WTC11 (cell line): ENCODE measurements around the gene CYSTM1. TPM values are rescaled to one million over a fixed set of nuclear protein-coding genes. Genes with fewer than 3 reads are reported as not detected.

Source experiments
- ATAC-seq: fragments of 200-7000 bp; cut with Tn5 transposase; 2 replicates; pipeline ENCODE4 v1.10.0; 2021; ENCODE audit warnings: mild to moderate bottlenecking, moderate library complexity
- CTCF ChIA-PET: fragments of 300-600 bp; sonication (Branson Sonifier 250); formaldehyde crosslinking; loops from one replicate; lab custom pipeline; 2021; ENCODE audit warnings: antibody characterized with exemption; lab: Charles Lee
- POLR2A ChIA-PET: fragments of 350-600 bp; sonication (Branson Sonifier 250); formaldehyde crosslinking; loops from one replicate; lab custom pipeline; 2021; ENCODE audit warnings: antibody characterized with exemption; lab: Charles Lee
- DNase-seq: peaks from one replicate; pipeline ENCODE4 v3.0.0; 2021; ENCODE audit warnings: low spot score
- H3K27ac Mint-ChIP-seq: 2 replicates; pipeline ENCODE4 v1.8.0; 2021; ENCODE audit warnings: mixed read lengths
- H3K27me3 Mint-ChIP-seq: 2 replicates; pipeline ENCODE4 v1.8.0; 2021; ENCODE audit warnings: low read depth, mild to moderate bottlenecking, moderate library complexity, mixed read lengths
- H3K36me3 Mint-ChIP-seq: 2 replicates; pipeline ENCODE4 v1.8.0; 2021; ENCODE audit warnings: mixed read lengths
- H3K4me1 Mint-ChIP-seq: 2 replicates; pipeline ENCODE4 v1.8.0; 2022; ENCODE audit warnings: mixed read lengths
- H3K4me3 Mint-ChIP-seq: 2 replicates; pipeline ENCODE4 v1.8.0; 2021; ENCODE audit warnings: mild to moderate bottlenecking, moderate library complexity, mixed read lengths
- H3K9me3 Mint-ChIP-seq: 2 replicates; pipeline ENCODE4 v1.8.0; 2021; ENCODE audit warnings: mixed read lengths
- ATF6 ChIP-seq: sonication (generic); formaldehyde crosslinking; IDR thresholded peaks from 2 replicates; pipeline ENCODE4 v1.8.1; 2023; ENCODE audit warnings: mild to moderate bottlenecking, missing genetic modification reagents
- E2F5 ChIP-seq: sonication (generic); formaldehyde crosslinking; IDR thresholded peaks from 2 replicates; pipeline ENCODE4 v1.8.1; 2022; ENCODE audit warnings: mild to moderate bottlenecking, moderate library complexity, missing genetic modification reagents
- ESRRA ChIP-seq: sonication (generic); formaldehyde crosslinking; IDR thresholded peaks from 2 replicates; pipeline ENCODE4 v1.8.1; 2022; ENCODE audit warnings: mild to moderate bottlenecking, missing genetic modification reagents, borderline replicate concordance
- GABPB1 ChIP-seq: sonication (generic); formaldehyde crosslinking; IDR thresholded peaks from 2 replicates; pipeline ENCODE4 v1.8.1; 2023; ENCODE audit warnings: mild to moderate bottlenecking, missing genetic modification reagents
- HMGXB4 ChIP-seq: sonication (generic); formaldehyde crosslinking; IDR thresholded peaks from 2 replicates; pipeline ENCODE4 v1.8.1; 2023; ENCODE audit warnings: mild to moderate bottlenecking, moderate library complexity, missing genetic modification reagents
- JAZF1 ChIP-seq: fragments of 250-450 bp; sonication (Bioruptor Pico); IDR thresholded peaks from 2 replicates; pipeline ENCODE4 v1.9.0; 2021; ENCODE audit warnings: moderate library complexity, mild to moderate bottlenecking, inconsistent platforms
- KAT7 ChIP-seq: sonication (generic); formaldehyde crosslinking; IDR thresholded peaks from 2 replicates; pipeline ENCODE4 v1.8.1; 2023; ENCODE audit warnings: missing genetic modification reagents, mild to moderate bottlenecking, borderline replicate concordance
- MAX ChIP-seq: sonication (generic); formaldehyde crosslinking; IDR thresholded peaks from 2 replicates; pipeline ENCODE4 v1.8.0; 2022; ENCODE audit warnings: mild to moderate bottlenecking, missing genetic modification reagents
- PRRX2 ChIP-seq: fragments of 250-450 bp; sonication (Bioruptor Pico); IDR thresholded peaks from 2 replicates; pipeline ENCODE4 v1.8.0; 2021; ENCODE audit warnings: mild to moderate bottlenecking
- RELA ChIP-seq: sonication (generic); formaldehyde crosslinking; IDR thresholded peaks from 2 replicates; pipeline ENCODE4 v1.8.1; 2022; ENCODE audit warnings: missing genetic modification reagents, mild to moderate bottlenecking, borderline replicate concordance
- TP53 ChIP-seq: sonication (generic); formaldehyde crosslinking; IDR thresholded peaks from 2 replicates; pipeline ENCODE4 v1.8.1; 2023; ENCODE audit warnings: mild to moderate bottlenecking, missing genetic modification reagents
- ZNF232 ChIP-seq: sonication (generic); formaldehyde crosslinking; IDR thresholded peaks from 2 replicates; pipeline ENCODE4 v1.8.0; 2022; ENCODE audit warnings: mild to moderate bottlenecking, missing genetic modification reagents
- ZNF423 ChIP-seq: fragments of 250-450 bp; sonication (Bioruptor Pico); IDR thresholded peaks from 2 replicates; pipeline ENCODE4 v2.1.2; 2022; ENCODE audit warnings: mild to moderate bottlenecking, moderate library complexity
- ZNF671 ChIP-seq: fragments of 250-450 bp; sonication (Bioruptor Pico); IDR thresholded peaks from 2 replicates; pipeline ENCODE4 v1.8.0; 2021; ENCODE audit warnings: mild to moderate bottlenecking
- total RNA-seq: library from RNA; stranded (reverse); gene quantifications from 3 replicates; pipeline ENCODE4 v1.2.3, GENCODE V29; 2021
- TF ChIP-seq, protein P1 (sequence below): sonication (generic); formaldehyde crosslinking; IDR thresholded peaks from 2 replicates; pipeline ENCODE4 v1.8.0; 2022; ENCODE audit warnings: mild to moderate bottlenecking, missing genetic modification reagents
- TF ChIP-seq, protein P2 (sequence below): fragments of 250-450 bp; sonication (Bioruptor Pico); IDR thresholded peaks from 2 replicates; pipeline ENCODE4 v1.9.0; 2021; ENCODE audit warnings: mild to moderate bottlenecking, borderline replicate concordance
- TF ChIP-seq, protein P3 (sequence below): sonication (generic); formaldehyde crosslinking; IDR thresholded peaks from 2 replicates; pipeline ENCODE4 v1.8.1; 2022; ENCODE audit warnings: missing genetic modification reagents, borderline replicate concordance

Gene CYSTM1
- total RNA-seq, 1 experiment from 2014 or later: 29.3 TPM

DNA sequence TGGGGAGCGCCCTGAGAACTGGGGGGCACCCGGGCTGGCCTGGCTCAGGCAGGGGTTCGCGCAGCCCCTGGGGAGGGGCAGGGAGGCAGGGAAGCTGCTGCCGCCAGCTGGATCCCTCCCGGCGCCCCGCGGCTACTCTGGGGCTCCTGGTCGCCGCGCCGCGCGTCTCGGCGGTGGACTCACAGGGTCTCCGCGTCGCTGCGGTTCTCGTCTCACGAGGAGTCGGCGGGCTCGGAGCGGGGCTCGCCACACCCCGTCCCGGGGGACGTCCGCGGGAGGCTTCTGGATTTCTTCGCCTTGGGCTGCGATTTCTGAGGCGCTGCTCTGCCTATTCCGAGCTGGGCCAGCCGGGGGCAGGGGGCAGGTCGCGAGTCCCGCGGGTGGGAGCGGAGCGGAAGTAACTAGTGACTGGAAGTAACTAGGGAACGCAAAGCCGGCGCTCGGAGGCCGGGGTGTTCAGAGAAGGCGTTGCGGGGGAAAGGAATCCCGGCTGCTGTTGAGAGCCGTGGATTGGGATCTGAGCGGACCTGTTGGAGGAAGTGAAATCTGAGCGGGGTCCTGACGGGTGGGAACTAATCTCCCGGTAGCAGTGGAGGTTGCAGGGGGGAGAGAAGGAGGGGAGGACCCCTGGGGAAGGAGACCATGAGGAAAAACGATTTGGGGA, 511 bp downstream of the CYSTM1 start:
- Mint-ChIP-seq H3K9me3 (no peaks in the 10 kb centered on the region), H3K4me1 (peaks cover 11% of the 10 kb centered on the region), H3K4me3 (peak overlapping the region; percentile 87), H3K27me3 (peaks cover 11% of the 10 kb centered on the region; the same call in 1 of the 2 replicates), H3K36me3 (no peaks in the 10 kb centered on the region), H3K27ac (peak overlapping the region; percentile 85)
- ChIA-PET POLR2A (interaction anchor here (1.3 kb wide), 1 partner anchor 66 kb away, joined by 3 read pairs; no protein-coding TSS in a partner anchor), CTCF (interaction anchor here (1.0 to 3.0 kb wide), 9 partner anchors 10 to 171 kb away, joined by 3 to 13 read pairs (median 4); partner anchors contain the start of gene HBEGF)
- TF ChIP-seq ZNF423 (0 out of 2 replicates have a peak, but pooled peaks have one; percentile 28), ESRRA (CRISPR knock-in tag) (0 out of 2 replicates have a peak, but pooled peaks have one; percentile 80), GABPB1 (no peak), KAT7 (CRISPR knock-in tag) (peak; percentile 85; the same call in 1 of the 2 replicates), HMGXB4 (peak; percentile 28; the same call in 1 of the 2 replicates), ATF6 (no peak)
- TF ChIP-seq, protein P1, sequence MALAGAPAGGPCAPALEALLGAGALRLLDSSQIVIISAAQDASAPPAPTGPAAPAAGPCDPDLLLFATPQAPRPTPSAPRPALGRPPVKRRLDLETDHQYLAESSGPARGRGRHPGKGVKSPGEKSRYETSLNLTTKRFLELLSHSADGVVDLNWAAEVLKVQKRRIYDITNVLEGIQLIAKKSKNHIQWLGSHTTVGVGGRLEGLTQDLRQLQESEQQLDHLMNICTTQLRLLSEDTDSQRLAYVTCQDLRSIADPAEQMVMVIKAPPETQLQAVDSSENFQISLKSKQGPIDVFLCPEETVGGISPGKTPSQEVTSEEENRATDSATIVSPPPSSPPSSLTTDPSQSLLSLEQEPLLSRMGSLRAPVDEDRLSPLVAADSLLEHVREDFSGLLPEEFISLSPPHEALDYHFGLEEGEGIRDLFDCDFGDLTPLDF (CRISPR knock-in tag): 0 out of 2 replicates have a peak, but pooled peaks have one; percentile 25
- ATAC-seq (peak; percentile 12), DNase-seq (peak; percentile 65)

DNA sequence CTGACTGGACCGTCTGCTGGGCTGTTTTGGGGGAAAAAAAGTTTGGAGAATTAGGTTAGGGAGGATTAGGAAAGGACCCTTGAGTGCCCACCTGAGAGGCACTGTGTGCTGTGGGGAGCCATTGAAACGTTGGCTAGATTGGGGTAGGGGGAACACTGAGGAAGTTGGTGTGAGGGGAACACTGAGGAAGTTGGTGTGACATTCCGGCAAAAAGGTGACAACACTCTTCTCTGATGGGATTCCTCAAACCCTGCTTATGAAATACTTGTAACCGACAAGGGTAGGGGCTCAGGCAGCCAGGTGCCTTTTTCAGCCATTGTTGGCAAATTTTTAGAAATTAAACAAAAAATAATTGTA, 1.0 kb downstream of the CYSTM1 start:
- ATAC-seq: no peak
- Mint-ChIP-seq H3K9me3 (no peaks in the 10 kb centered on the region), H3K27ac (peak overlapping the region; percentile 85), H3K4me1 (peaks cover 11% of the 10 kb centered on the region), H3K27me3 (peaks cover 11% of the 10 kb centered on the region; the same call in 1 of the 2 replicates), H3K4me3 (peak overlapping the region; percentile 87), H3K36me3 (no peaks in the 10 kb centered on the region)
- POLR2A ChIA-PET: interaction anchor here (1.3 kb wide), 1 partner anchor 65 kb away, joined by 3 read pairs; no protein-coding TSS in a partner anchor
- CTCF ChIA-PET: interaction anchor here (1.0 to 3.0 kb wide), 3 partner anchors 64 to 170 kb away, joined by 4 to 13 read pairs (median 6); partner anchors contain the start of gene HBEGF
- no peak for DNase-seq
- no peak for TF ChIP-seq MAX (CRISPR knock-in tag)

DNA sequence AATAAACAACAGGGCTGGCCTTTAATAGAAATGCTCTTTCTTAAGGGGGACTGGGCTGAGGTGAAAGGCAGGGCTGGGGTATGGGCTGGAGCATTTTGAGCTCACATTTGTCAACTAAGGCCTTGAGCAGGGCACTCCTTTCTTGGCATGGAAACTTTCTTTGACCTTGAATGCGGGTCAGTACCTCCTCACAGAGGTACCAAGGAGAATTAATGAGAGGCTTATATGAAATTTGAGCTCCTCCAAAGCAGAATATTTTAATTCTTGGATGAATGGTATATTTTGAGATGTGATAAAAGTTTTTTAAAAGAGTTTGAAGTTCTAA, 3.1 kb downstream of the CYSTM1 start:
- peaks cover 22% of the 10 kb centered on the region for H3K4me1 Mint-ChIP-seq
- ATAC-seq (no peak), DNase-seq (no peak)
- H3K27me3 Mint-ChIP-seq: 0 out of 2 replicates have a peak, but pooled peaks cover 4% of the 10 kb centered on the region
- CTCF ChIA-PET: interaction anchor here (1.0 to 1.7 kb wide), 3 partner anchors 28 to 209 kb away, joined by 3 read pairs; partner anchors contain the start of gene HBEGF
- no peak overlapping the region for H3K27ac Mint-ChIP-seq
- TF ChIP-seq PRRX2 (CRISPR knock-in tag): no peak
- TF ChIP-seq, protein P2, sequence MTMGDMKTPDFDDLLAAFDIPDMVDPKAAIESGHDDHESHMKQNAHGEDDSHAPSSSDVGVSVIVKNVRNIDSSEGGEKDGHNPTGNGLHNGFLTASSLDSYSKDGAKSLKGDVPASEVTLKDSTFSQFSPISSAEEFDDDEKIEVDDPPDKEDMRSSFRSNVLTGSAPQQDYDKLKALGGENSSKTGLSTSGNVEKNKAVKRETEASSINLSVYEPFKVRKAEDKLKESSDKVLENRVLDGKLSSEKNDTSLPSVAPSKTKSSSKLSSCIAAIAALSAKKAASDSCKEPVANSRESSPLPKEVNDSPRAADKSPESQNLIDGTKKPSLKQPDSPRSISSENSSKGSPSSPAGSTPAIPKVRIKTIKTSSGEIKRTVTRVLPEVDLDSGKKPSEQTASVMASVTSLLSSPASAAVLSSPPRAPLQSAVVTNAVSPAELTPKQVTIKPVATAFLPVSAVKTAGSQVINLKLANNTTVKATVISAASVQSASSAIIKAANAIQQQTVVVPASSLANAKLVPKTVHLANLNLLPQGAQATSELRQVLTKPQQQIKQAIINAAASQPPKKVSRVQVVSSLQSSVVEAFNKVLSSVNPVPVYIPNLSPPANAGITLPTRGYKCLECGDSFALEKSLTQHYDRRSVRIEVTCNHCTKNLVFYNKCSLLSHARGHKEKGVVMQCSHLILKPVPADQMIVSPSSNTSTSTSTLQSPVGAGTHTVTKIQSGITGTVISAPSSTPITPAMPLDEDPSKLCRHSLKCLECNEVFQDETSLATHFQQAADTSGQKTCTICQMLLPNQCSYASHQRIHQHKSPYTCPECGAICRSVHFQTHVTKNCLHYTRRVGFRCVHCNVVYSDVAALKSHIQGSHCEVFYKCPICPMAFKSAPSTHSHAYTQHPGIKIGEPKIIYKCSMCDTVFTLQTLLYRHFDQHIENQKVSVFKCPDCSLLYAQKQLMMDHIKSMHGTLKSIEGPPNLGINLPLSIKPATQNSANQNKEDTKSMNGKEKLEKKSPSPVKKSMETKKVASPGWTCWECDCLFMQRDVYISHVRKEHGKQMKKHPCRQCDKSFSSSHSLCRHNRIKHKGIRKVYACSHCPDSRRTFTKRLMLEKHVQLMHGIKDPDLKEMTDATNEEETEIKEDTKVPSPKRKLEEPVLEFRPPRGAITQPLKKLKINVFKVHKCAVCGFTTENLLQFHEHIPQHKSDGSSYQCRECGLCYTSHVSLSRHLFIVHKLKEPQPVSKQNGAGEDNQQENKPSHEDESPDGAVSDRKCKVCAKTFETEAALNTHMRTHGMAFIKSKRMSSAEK (CRISPR knock-in tag): no peak
- no peak for TF ChIP-seq ZNF232 (CRISPR knock-in tag)
- TF ChIP-seq, protein P3, sequence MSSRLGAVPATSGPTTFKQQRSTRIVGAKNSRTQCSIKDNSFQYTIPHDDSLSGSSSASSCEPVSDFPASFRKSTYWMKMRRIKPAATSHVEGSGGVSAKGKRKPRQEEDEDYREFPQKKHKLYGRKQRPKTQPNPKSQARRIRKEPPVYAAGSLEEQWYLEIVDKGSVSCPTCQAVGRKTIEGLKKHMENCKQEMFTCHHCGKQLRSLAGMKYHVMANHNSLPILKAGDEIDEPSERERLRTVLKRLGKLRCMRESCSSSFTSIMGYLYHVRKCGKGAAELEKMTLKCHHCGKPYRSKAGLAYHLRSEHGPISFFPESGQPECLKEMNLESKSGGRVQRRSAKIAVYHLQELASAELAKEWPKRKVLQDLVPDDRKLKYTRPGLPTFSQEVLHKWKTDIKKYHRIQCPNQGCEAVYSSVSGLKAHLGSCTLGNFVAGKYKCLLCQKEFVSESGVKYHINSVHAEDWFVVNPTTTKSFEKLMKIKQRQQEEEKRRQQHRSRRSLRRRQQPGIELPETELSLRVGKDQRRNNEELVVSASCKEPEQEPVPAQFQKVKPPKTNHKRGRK (CRISPR knock-in tag): no peak
- TF ChIP-seq MAX (CRISPR knock-in tag): no peak
- no peak for TF ChIP-seq E2F5 (CRISPR knock-in tag)
- TF ChIP-seq ZNF671 (CRISPR knock-in tag): no peak
- TF ChIP-seq JAZF1 (CRISPR knock-in tag): no peak
- TF ChIP-seq RELA: no peak
- TF ChIP-seq TP53: no peak
- H3K4me3 Mint-ChIP-seq: no peak overlapping the region
- no peaks in the 10 kb centered on the region for H3K36me3 Mint-ChIP-seq
- POLR2A ChIA-PET: no interaction called here
- no peaks in the 10 kb centered on the region for H3K9me3 Mint-ChIP-seq
